Smooth muscle cell (in vitro differentiated cells): ENCODE data around the gene PBX2. TPM values are rescaled to one million over a fixed set of nuclear protein-coding genes. Genes with fewer than 3 reads are reported as not detected.
A peak's percentile ranks its signal among the peaks of the same experiment; 100 is the strongest.

Experiments used
- DNase-seq: peaks from one replicate; lab custom pipeline; 2025; ENCODE audit not compliant: unreplicated experiment; lab: John Stamatoyannopoulos, UW
- H2AFZ ChIP-seq: fragments of 200-600 bp; sonication (generic); 2 replicates; pipeline ENCODE4 v1.6.0; 2016; ENCODE audit warnings: antibody characterized with exemption, low read depth, mild to moderate bottlenecking
- H3F3A ChIP-seq: fragments of 200-600 bp; sonication (generic); 2 replicates; pipeline ENCODE4 v1.6.0; 2017; ENCODE audit warnings: antibody characterized with exemption, low read depth
- H3K27ac ChIP-seq: fragments of 200-600 bp; sonication (generic); 2 replicates; pipeline ENCODE4 v1.5.1; 2016; ENCODE audit warnings: low read depth, mild to moderate bottlenecking
- H3K27me3 ChIP-seq: fragments of 200-600 bp; sonication (generic); 2 replicates; pipeline ENCODE4 v1.6.1; 2016; ENCODE audit warnings: low read depth, mild to moderate bottlenecking
- H3K36me3 ChIP-seq: fragments of 200-600 bp; sonication (generic); 2 replicates; pipeline ENCODE4 v1.5.1; 2016; ENCODE audit warnings: low read depth
- H3K4me1 ChIP-seq: fragments of 200-600 bp; sonication (generic); 2 replicates; pipeline ENCODE4 v1.5.1; 2016; ENCODE audit warnings: low read depth
- H3K4me2 ChIP-seq: fragments of 200-600 bp; sonication (generic); 2 replicates; pipeline ENCODE4 v1.6.0; 2016; ENCODE audit warnings: mild to moderate bottlenecking
- H3K4me3 ChIP-seq: fragments of 200-600 bp; sonication (generic); 2 replicates; pipeline ENCODE4 v1.5.1; 2016; ENCODE audit warnings: mild to moderate bottlenecking
- H3K79me2 ChIP-seq: fragments of 200-600 bp; sonication (generic); 2 replicates; pipeline ENCODE4 v1.6.0; 2016; ENCODE audit warnings: low read depth, mild to moderate bottlenecking
- H3K9ac ChIP-seq: fragments of 200-600 bp; sonication (generic); 2 replicates; pipeline ENCODE4 v1.6.0; 2016; ENCODE audit warnings: low read depth
- H3K9me3 ChIP-seq: fragments of 200-600 bp; sonication (generic); replicated peaks from 2 replicates; pipeline ENCODE4 v1.5.1; 2016; ENCODE audit warnings: low read depth
- H4K20me1 ChIP-seq: fragments of 200-600 bp; sonication (generic); 2 replicates; pipeline ENCODE4 v1.6.0; 2016; ENCODE audit warnings: low read depth
- CTCF ChIP-seq: fragments of 200-600 bp; sonication (generic); IDR thresholded peaks from 2 replicates; pipeline ENCODE4 v1.5.1; 2017; ENCODE audit warnings: borderline replicate concordance, mild to moderate bottlenecking, antibody characterized with exemption; ENCODE audit not compliant: insufficient read depth, poor library complexity, severe bottlenecking
- WGBS: methylation state at CpG from one replicate; pipeline ENCODE4 v1.1.7; 2016; ENCODE audit warnings: low lambda C conversion rate; 5-methylcytosine and 5-hydroxymethylcytosine counted together
- polyA plus RNA-seq: library from polyadenylated mRNA; unstranded; fragments of >200 nt; fragmentation: Nextera tagmentation; extraction: Ambion mirVana; gene quantifications from 2 replicates; pipeline ENCODE4 v1.2.1, GENCODE V29; 2016
- total RNA-seq: library from RNA; depleted of rRNA; stranded (reverse); fragments of >200 nt; gene quantifications from 2 replicates; pipeline ENCODE4 v1.2.3, GENCODE V29; 2014

PBX2 gene
- total and polyA plus RNA-seq, 2 experiments from 2014 or later: 14.0 to 43.6 TPM

DNA sequence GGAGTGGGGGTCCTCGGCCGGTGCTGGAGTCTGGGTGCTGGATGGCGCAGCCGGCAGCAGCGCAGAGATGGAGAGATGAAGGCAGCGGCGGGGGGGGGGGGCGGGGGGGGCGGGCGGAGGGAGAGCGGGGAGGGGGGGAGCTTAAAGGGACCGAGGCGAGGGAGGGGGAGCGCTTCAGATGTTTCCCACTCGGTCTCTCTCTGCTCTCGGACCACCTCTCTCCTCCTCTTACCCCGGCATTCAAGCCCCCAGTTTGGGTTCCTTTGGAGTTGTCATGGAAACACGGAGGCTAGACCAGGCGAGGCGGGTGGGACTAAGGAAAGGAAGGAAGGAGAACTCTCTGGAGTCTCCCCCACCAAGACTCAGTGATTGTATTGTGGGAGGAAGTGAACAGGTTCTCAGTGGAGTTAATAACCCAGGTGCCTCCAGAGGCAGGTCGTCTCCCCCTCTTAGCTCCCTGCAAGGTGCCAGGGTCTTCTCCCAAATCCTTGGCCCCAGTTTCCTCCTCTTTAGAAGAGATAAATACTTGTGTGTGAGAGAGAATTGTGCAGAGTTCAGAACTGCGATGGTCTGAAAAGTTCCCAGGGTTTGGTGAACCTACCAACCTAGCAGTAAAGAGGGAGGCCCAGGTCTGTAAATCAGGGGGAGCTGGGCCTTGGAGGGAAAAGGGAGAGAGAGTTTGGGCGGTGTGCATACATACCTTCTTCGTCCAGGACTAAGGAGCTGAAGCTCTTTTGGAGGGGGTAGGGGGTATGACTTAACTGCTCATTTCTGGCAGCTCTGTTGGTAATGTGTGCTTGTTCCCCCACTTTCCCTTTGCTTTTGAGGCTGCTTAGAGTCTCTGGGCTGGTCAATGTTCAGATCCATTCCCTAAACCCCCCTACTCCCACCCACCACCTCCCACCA is 37.9 kb downstream of the PBX2 start, which contains the start of gene PRRT1:
PRRT1 (minus strand) TSS at position 77 of the 906 bp plus-strand sequence. CDS start 112 bp downstream, outside the sequence.
- DNase-seq: no peak
- no peak for TF ChIP-seq CTCF
- peaks cover 26% of the 10 kb centered on the region for H3K27me3 ChIP-seq
- no peaks in the 10 kb centered on the region for H3K36me3 ChIP-seq
- peak within 1 kb of the TSS; percentile 20 for H2AFZ ChIP-seq
- H4K20me1 ChIP-seq: no peaks in the 10 kb centered on the region
- H3K79me2 ChIP-seq: peaks cover 10% of the 10 kb centered on the region
- peak within 1 kb of the TSS; percentile 90 for H3K4me2 ChIP-seq
- peak within 1 kb of the TSS; percentile 87 for H3K9ac ChIP-seq
- peak within 1 kb of the TSS; percentile 91 for H3K27ac ChIP-seq
- H3F3A ChIP-seq: no peaks in the 10 kb centered on the region
- H3K4me1 ChIP-seq: peaks cover 18% of the 10 kb centered on the region
- 10% methylated on average over 13 of the region's 24 CpGs for WGBS
- H3K9me3 ChIP-seq: no peaks in the 10 kb centered on the region
- peak within 1 kb of the TSS; percentile 85 for H3K4me3 ChIP-seq

- no peaks in the 10 kb centered on the region for H3F3A ChIP-seq
- no peaks in the 10 kb centered on the region for H3K9me3 ChIP-seq
- H3K9ac ChIP-seq: no peak overlapping the region
- no peak overlapping the region for H3K27ac ChIP-seq
- H3K27me3 ChIP-seq: peaks cover 26% of the 10 kb centered on the region
- peak overlapping the region; percentile 85 for H3K4me3 ChIP-seq
- no peaks in the 10 kb centered on the region for H4K20me1 ChIP-seq
- DNase-seq: no peak
- H2AFZ ChIP-seq: no peak overlapping the region
- TF ChIP-seq CTCF: no peak
- peaks cover 10% of the 10 kb centered on the region for H3K79me2 ChIP-seq
- 46% methylated on average over 5 of the region's 8 CpGs for WGBS
- H3K4me2 ChIP-seq: peak overlapping the region; percentile 90
- H3K36me3 ChIP-seq: no peaks in the 10 kb centered on the region
- peaks cover 18% of the 10 kb centered on the region for H3K4me1 ChIP-seq
Measured at GRCh38 chr6:32151181-32151862, 38.7 kb downstream of the PBX2 start.

DNA sequence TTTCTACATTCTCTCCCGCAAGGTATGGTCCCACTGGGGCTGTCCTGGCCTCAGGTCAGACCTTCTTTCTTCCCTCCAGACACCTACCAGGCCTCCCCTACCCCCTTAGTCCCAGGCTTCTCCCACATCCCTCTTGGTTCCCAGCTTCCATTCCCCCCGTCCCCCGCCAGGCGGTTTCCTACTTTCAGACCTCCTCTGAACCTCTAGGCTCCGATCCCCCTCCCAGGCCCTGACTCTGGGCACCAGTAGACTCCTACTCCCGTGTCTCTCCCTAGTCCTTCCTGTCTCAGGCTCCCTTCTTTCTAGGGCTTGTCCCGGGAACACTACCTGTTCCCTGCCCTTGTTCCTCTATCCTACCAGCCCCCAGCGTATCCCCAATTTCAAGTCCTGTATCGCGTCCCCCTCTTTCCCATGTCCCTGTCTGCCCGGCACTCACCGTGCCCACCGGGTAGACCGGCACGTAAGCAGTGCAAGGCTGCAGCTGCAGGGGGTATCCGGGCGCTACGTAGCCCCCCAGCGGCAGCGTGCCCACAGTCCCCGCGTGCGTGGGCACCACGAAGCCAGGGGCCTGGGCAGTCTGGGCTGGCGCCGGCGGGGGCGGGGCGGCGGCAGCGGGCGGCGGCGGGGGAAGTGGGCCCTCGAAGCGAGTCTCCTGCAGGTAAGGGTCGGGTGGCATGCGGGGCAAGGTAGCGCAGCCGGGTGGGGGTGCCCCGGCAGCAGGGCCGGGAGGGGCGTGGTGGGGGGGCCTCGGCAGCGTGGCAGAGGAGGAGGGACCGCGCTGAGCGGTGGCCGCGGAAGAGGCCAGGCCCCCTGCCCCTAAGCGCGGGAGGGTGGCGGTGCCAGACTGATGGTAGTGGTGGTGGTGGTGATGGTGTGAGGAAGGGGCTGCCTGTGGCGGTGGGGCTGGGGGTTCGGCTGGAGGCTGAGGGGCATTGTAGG is 39.8 kb downstream of the PBX2 start:
- Histone ChIP-seq H4K20me1 (no peaks in the 10 kb centered on the region), H3K9me3 (no peaks in the 10 kb centered on the region), H3F3A (no peaks in the 10 kb centered on the region), H3K27ac (no peak overlapping the region), H3K27me3 (peaks cover 26% of the 10 kb centered on the region), H3K79me2 (peaks cover 9% of the 10 kb centered on the region), H3K4me1 (peaks cover 17% of the 10 kb centered on the region), H3K9ac (no peak overlapping the region), H3K36me3 (no peaks in the 10 kb centered on the region), H3K4me3 (peak overlapping the region; percentile 27), H3K4me2 (peak overlapping the region; percentile 90), H2AFZ (no peak overlapping the region)
- no peak for DNase-seq
- no peak for TF ChIP-seq CTCF
- 24% methylated on average over 37 of the region's 55 CpGs for WGBS
